Muscle of arm (tissue), 12 donors: Measurements from ENCODE around the gene VGLL4. TPM values are rescaled to one million over a fixed set of nuclear protein-coding genes. Genes with fewer than 3 reads are reported as not detected.

Experiments
- DNase-seq: peaks from one replicate; pipeline ENCODE4 v3.0.0-alpha.2; 2013
- polyA plus RNA-seq, 12 donors: library from polyadenylated mRNA; unstranded; fragments of 120-200 nt; gene quantifications; one replicate each; pipeline ENCODE4 v1.2.1, GENCODE V29; 2013; ENCODE audit not compliant: insufficient read length in 12 of 12

The VGLL4 gene
- polyA plus RNA-seq, 12 donors, result 41.3 to 78.9 (median 45.3) TPM; not detected in 1

DNA sequence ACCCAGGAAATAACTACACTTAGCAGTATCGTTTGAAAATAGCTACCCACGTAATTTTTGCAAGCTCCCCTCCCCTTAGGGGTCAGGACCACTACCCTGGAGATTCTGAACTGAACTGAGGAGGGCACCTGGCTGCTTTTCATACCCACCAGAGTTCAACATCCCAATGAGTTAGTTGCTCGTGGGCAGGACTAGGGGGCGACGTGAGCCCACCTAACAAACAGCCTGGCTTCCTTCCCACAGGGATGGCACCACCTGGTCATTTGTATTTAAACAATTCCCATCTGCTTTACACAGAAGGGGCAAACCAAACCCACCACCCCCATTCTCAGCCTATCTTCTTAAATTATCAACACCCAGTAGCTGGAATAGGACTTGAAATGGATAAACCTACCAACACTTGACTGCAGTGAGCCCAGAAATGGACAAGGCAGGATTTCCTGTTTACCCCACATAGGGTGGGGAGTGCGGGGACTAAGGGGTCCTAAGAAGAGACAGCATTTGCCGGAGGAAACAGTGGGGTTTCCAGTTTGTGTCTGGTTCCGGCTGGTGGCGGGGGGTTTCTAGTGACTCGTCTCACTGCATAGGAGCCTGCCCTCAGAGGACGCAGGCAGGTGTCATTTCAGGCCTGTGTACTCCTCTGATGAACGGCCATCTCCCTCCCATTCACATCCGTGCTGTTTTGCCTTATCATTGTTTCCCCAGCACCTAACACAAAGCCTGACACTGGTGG, 11.6 kb upstream of the VGLL4 start:
- DNase-seq, result no peak

DNA sequence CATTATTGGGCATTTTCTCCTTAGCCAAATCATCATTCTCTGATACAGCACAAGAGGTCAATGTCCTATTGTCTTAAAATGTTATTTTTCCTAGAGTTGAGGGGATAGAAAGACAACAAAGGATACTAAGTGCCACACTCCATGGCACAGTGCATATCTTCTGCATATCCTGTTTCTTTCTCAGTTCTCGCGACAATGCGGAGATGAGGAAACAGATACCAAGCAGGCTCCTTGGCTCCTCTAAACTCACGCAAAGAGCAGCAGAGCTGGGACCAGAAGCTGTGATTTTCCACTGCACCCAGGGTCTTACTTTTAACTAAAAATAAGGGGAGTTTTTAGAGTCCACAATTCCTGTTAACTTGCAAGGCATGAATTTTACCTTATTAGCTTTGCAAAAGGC, 10.5 kb upstream of the VGLL4 start:
- DNase-seq, result no peak

DNA sequence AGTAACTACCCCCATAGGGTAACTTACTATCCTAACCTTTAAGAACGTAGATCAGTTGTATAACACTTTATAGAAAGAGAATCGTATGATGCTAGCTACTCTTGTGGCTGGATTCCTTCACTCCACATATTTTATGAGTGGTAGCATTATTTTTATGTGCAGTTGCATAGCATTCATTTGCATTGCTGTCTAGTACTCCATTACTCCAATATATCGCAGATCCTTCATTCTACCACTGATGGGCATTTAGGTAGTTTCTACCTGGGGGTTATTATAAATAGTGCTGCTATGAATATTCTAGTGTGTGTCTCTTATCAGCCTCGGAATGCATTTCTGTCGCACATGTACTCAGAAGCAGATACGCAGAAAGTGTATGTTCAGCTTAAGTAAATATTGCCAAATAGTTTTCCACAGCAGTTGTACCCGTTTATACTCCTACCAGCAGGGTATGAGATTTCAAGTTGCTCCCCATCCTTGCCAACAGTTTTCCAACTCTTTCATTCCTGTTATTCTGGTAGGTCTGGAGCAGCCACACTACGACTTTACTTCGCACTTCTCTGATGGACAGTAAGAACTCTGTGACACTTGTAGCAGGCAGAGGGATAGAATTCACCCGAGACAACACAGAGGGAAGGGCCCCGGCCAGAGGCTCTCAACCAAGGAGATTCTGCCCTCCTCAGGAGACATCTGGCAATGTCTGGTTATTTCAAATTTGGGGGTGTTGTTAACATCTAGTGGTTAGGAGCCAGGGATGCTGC, 9.8 kb upstream of the VGLL4 start:
- no peak for DNase-seq

DNA sequence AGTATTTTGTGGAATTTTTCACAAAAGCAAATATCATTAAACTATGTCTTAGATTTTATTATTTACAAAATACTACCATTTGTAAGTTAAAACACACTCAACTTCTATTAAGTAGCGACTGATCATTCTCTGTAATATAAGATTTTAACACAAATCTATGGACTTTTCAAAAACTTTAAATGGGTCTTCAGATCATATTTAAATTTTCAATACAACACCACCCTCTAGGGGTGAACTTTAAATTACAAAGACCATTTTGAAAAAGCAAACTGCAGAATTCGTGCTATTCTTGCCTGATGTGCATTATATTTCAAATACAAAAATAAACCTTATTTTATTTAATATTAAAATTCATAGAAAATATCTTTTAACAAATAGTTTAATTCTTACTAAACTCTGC, 8.2 kb upstream of the VGLL4 start:
- DNase-seq, result no peak

DNA sequence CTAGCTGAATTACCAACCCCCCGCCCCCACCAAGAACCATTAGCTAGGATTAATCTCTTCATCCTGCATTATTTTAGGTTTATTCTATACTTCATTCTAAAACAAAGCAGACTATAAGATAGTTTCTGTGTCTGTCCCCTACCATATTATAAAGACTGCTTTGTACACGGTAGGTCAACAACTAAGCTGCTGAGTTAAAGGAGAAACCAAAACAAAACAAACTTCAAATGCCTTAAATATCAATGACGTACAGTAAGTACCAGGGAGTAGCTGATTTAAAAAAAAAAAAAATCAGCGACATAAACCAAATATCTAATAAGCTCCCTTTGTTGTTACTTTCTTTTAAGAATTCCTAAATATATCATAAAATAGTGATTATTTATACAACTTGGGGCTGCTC, 7.8 kb upstream of the VGLL4 start:
- no peak for DNase-seq

DNA sequence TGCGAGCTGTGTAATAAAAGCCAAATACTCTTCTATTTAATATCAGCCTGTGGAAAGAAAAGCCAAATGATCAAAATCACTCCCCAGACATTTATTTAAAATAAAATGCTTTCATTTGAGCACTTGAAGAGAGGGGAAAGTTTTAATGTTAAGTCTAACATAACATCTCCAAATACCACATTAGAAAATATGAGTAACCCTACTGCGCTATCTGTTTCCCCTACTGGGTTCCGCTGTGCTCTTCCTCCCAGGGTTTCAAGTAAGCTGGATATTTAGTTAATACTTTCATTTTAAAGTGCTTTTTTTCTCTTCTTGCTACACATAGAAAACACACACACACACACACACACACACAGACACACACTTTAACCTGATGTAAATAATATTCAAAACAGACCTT, 6.7 kb upstream of the VGLL4 start:
- DNase-seq, result no peak

DNA sequence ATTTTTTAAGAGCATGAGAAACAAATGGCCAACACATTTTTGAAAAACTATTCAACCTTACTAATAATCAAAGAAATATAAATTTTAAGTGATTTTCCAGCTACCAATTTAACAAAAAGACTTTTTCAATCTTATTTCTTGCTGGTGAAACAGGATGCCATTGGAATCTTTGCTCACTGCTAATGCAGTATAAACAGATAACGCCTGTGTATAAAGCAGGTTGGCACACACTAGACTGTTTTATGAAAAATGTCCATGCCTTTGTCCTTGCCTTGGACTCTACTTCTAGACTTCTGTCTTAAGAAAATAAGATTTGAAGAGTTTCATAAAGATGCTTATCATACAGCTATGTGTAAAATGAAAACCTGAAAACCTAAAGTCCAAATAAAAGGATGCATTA, 5.0 kb upstream of the VGLL4 start:
- DNase-seq, result no peak

DNA sequence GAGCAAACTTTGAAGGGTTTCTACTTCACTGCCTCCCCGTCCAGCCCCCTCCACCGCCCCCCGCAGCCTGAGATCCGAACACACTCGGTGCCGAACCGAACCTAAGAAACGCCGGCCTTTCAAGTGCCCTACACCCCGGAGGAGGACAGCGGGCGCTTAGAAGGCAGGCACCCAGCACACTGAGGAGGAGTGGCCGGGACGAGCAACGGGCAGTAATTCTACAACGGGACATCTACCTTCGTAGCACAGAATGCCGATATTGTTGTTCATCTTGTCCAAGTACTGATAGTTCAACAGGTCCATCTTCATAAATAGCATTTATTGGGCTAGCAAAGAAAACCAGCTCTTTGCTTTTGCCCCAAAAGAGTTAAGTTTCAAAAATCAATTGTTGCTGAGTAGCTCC, 513 bp downstream of the VGLL4 start:
- no peak for DNase-seq

DNA sequence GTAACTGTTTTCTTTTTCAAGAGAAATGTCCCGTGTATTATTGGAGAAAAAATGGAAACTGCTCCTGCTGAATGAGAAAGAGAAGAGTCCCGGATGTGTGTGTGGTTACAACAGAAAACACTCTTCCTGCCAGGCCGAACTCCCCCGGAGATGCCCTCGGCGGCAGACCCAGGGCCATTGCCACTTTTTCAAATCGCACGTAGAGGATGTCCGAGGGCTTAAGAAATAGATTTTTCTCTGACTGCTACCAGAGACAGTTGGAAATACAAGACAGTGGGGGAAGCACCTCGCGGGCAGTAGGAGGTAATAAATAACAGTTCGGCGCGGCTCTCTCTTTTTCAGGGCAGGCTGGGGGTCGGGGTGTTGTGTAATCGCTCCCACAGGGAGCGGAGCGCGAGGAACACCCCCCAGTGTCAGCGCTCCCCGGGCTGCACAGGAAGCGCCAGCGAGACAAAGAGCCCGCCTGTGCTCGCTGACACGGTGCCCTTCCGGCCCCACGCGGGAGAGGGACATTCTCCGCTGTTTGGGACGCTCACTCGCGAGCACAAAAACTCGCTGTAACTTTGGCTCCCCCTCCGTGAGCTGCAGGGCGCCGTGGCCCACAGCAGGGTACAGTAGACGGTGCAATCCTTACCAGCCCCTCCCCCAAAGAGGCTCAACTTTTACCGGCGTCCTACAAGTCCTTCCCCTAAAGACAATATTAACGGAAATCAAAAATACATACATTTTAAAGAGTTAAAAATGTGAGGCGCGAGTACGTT, 1.1 kb downstream of the VGLL4 start:
- DNase-seq, result peak; percentile 73

DNA sequence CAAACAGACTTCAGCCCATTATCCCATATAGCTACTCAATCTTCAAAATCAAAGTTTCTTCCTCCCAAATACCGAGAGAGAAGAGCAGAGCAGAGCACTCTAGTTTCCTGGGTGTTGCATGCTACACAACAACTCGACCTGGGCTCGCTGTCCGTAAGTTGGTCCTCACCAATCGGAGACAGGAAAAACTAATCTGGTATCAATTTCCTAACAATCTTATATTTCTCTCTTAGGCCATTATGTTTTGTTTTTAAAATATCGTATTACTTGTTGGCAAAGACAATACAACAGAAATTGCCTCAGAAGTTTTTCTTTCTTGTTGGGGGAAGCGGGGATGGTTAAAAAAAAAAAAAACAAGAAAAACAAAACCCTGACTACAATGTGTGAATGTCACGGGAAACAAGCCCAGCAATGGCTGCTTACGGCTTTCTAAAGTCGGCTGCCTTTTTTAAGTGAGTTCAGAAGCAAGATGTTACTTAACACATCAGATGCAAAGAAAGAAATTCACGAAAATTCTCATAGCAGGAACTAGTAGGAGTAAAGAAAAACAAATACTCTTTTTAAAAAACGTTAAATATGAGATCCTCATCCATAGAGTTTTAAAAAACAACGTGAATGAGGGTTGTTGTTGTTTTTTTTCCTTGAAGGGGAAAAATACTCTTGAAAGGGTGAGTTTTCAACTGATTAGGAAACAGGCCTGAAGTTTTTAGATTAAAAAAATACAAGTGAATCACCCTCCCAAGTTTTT, 1.9 kb downstream of the VGLL4 start:
- DNase-seq, result peak; percentile 64

DNA sequence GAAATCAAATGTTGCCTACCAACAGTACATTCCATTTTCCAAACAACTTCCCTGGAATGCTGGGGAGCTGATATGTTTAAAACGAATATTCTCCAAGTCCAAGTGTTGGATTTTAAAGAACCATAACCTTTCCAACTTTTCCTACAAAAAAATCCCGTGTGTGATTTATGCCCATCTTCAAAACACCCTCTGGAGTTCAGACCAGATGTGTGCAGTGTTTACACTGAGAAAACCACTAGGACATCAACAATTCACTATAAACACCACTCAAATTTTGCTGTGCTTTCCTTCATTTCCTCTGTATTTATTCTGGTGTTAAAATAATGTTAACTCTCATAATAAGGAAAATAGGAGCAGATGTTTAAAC, 2.4 kb downstream of the VGLL4 start:
- no peak for DNase-seq

DNA sequence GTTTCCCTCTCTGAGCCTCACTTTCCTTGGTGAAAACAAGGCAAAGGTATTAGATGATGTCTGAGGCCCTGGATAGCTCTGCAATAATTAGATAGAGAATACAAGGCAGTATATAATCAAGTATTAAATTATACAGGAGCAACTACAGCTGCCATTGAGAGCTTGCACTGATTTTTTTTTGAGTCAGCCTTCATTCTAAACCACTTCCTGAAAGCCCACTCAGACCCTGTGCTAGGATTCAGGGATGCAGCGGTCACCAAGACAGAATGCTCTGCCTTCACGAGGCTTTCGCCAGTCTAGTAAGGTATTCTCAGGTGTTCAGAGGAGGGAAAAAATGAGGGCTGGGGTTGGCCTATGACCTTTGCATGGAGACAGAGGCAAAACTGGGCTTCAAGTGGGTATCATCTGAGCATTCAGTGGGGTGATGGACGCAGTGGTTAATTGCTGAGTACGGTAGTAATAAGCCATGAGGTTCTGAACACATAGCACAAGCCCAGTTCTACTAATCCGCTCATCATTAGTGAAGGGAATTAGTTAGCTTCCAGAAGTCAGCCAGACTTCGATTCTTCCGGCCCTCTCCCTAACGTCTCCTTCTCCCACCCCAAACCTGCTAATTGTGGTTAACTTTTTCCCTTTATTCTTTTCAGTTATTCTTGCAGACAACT, 3.6 kb downstream of the VGLL4 start:
- DNase-seq, result no peak

DNA sequence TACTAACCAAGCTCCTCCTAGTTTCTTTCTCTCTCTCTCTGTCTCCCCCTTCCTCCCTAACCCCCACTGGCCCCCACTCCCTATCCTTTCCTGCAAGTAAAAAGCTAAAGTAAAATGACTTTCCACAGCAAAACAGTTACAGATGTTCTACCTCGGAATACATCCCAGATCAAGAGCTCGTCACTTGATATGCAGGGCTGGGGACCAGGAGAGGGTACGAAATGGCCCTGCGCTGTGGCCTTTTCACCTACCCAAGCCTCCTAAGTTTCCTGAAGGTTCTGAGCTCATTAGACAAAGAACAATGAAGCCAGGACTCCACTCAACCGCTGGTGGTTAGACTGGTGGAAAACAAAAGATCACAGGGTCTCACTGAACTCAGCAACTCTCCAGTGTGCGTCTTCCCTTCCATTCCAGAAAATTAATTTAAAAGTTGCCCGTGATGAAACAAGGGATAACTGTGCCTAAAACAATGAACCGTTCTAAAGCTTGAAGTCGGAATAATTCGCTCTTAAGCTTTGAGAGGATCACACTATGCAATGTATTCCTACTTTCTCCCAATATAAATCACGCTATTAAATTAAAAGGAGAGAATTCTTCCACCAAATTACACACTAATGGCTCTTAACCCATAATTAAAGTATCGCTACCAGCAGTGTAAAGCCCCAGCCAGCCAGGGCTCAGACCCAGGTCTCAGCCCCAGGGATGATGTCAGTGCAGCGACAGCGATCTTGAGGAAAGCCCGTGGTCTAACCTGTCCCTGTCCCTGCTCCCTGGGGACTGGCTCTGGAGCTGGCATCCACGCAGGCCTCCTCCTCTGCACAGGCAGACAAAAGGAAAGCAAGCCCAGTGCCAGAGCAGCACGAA, 5.0 kb downstream of the VGLL4 start:
- DNase-seq, result no peak

DNA sequence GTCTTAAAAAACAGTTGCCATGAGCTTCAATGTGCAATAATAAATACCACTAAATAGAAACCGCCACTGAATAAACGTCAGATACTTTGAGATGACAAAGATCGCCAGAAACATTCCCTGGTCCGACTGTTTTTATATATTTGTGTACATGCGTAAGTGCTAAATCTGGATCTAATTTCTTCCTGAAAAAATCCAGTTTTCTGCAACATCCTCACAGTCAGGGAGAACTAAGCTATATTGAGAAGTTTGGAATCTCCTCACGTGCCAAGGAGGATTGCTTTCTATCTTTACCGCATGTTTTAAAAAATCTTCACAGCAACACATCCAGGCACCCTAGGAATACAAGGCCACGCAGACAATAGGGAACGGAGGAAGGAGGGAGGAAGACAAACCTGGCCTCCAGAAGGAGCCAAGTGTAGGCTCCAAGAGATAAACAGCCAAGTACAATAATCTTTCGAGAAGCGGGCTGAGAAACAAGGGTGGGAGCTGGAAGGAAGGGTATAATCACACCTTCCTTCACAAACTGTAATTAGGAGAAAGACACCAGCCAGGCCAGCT, 5.7 kb downstream of the VGLL4 start:
- DNase-seq, result peak; percentile 63

DNA sequence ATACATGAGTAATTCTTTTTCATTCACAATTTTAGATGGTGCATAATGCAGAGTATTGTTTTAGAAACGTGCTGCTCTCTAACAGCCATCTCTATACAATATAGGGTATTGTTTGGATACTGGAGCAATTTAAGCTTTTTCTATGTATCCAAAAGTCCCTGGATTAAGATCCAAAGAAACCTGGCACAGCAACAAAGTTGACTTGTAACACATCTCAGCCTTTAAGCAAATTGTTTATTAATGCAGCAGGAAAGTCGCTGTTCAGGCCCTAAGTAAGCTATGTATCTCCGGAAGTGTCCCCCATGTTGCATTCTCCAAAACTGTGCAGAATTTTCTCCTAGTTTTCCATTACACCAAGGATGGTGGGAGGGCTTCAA, 7.3 kb downstream of the VGLL4 start:
- no peak for DNase-seq

DNA sequence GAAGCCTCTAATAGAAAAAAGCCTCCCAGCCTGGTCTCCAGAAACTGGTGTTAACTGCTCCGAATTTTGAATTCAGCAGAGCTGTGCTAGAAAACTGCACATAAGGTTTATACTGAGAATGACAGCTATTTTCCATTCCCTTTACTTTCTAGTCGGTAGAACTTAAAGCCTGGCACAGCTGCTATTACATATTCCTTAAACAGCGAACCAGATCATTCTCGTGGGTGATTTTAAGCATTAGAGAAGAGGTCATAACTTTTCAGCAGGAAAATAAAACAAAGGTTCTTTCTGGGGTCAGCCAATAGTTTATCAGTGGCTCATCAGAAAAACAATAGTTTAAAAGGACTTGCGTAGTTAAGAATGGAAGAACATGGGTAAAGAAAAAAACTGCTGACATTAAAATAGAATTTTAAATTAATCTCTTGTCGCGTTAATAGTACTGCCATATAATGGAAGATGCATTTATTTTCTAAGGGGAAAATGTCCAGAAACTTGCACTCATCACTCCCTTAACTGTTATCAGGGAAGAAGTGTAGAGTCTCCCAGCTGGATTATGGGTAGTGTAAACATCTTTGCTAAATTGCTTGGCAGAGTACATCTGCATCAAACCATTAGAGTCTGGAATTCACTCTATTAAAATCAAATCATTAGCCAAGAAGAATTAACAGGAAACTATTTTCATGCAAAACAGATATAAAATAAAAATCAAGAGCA, 7.9 kb downstream of the VGLL4 start:
- DNase-seq, result peak; percentile 68

DNA sequence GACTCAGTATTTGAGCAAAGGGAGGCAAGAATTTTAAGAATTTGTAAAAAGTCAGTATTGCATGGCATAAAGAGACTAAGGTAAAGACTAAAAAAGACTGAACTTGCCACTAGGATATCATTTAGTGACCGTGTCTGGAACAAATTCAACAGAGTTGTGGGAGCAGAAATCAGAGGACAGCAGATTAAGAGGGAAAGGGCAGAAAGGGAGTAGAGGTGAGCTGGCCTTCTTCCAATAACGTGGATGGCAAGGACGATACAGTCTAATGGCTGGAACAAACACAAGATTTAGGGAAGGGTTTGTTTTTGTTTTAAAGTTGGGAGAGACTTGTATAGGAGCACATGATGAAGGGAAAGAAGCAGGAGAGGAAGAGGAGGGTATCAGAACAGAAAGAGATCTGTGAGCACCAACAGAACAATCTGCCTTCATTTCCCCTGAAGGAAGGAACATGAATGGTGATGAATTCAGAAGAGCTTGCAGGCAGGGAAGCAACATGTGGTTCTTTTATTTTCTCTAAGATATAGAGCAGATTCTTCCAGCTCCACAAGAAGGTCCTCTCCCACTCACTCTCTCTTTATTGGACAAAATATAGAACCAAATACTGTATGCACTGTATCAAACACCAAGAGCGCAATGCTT, 8.6 kb downstream of the VGLL4 start:
- no peak for DNase-seq

DNA sequence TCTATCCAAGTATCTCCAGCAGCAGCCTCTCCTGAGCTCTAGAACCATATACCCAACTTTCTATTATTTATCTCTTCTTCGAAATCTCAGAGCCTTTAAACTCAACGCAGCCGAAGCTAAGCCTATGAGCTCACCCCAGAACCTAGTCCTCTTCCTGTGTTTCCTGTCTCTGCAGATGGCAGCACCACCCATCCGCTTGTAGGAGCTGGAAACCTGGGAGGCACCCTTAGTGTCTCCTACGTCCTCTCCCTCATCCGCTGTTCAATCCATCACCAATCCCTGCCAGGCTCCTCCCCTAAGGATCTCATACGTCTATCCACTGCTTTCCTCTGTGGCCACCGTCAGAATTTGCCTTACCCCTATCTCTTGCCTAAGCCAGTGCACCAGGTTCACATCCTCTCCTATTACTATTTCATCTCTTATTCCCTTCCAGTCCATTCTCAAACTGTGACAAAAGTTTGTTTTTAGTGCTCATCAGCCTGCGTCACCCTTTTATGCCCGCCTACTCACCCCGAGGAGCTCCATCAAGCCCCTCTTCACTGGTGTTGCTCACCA, 9.6 kb downstream of the VGLL4 start:
- no peak for DNase-seq

DNA sequence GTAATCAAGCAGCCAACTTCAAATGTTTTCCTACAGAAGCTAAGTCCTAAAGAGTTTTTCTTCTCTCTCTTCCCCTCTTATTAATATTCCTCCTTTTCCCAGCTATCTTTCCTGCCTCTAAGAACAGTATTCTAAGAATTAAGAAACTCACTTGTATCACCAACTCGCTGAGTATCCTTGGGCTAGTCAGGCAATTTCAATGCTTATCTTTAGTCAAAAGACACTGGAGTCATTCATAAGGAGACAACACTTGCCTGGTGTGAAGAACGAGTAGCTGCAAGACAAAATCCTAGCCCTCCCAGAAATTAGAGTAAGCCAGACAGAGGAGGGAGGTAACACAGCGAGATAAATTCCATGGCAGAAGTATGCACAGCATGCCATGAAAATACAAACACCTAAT, 10.7 kb downstream of the VGLL4 start:
- no peak for DNase-seq
